ENCODE results near the gene OR6C65.

- TF ChIP-seq CTCF (IDR thresholded peaks at IDR 0.05; ENCODE audit: low read depth, low read length) (no peak), EZH2phosphoT487 (IDR thresholded peaks at IDR 0.05; ENCODE audit: low read depth) (no peak)
These were observed at the start of gene OR6C65 for GRCh38 chr12:55400229-55400628.

Data from OCI-LY3 (cell line).